OCI-LY3 (cell line): ENCODE measurements around the gene KRTAP19-1.
"Not testable (repeated sequence)": the region's sequence is repeated elsewhere in the genome, so short reads cannot be mapped to it uniquely, and the experiment has no call there.

Experiments
- H2AFZ ChIP-seq: fragments of 200-600, 300-600 bp; shearing (Covaris generic); 2 replicates; pipeline ENCODE4 v1.6.0; 2014; ENCODE audit warnings: antibody characterized with exemption, low read depth, low read length
- H3K27ac ChIP-seq: fragments of 200-600, 300-600 bp; sonication (generic); 2 replicates; pipeline ENCODE4 v1.5.1; 2014; ENCODE audit warnings: mild to moderate bottlenecking, low read length, moderate library complexity, mixed read lengths
- H3K27me3 ChIP-seq: fragments of 200-600, 300-600 bp; sonication (generic); 2 replicates; pipeline ENCODE4 v1.6.1; 2014; ENCODE audit warnings: low read depth, low read length, mixed read lengths
- H3K36me3 ChIP-seq: fragments of 200-600, 300-600 bp; sonication (generic); replicated peaks from 2 replicates; pipeline ENCODE3; 2014; ENCODE audit warnings: low read depth, low read length, mixed read lengths
- H3K4me1 ChIP-seq: fragments of 300-600, 200-600 bp; sonication (generic); 2 replicates; pipeline ENCODE4 v1.6.1; 2014; ENCODE audit warnings: low read length, mixed read lengths
- H3K4me2 ChIP-seq: fragments of 200-600, 300-600 bp; sonication (generic); 2 replicates; pipeline ENCODE4 v1.6.1; 2014; ENCODE audit warnings: low read length, mixed read lengths
- H3K4me3 ChIP-seq: fragments of 300-600, 200-600 bp; sonication (generic); 2 replicates; pipeline ENCODE4 v1.5.1; 2014; ENCODE audit warnings: antibody characterized with exemption, mild to moderate bottlenecking, low read length, moderate library complexity
- H3K79me2 ChIP-seq: fragments of 300-600, 200-600 bp; shearing (Covaris generic); 2 replicates; pipeline ENCODE4 v1.6.1; 2014; ENCODE audit warnings: mild to moderate bottlenecking, low read length, mixed read lengths
- H3K9ac ChIP-seq: fragments of 300-600, 200-600 bp; shearing (Covaris generic); 2 replicates; pipeline ENCODE4 v1.6.0; 2014; ENCODE audit warnings: mild to moderate bottlenecking, low read length, moderate library complexity
- H3K9me3 ChIP-seq: fragments of 200-600, 300-600 bp; shearing (Covaris generic); 2 replicates; pipeline ENCODE4 v1.6.1; 2014; ENCODE audit warnings: low read length, mixed read lengths; ENCODE audit not compliant: insufficient read depth
- H4K20me1 ChIP-seq: fragments of 200-600, 300-600 bp; sonication (generic); 2 replicates; pipeline ENCODE4 v1.6.1; 2016; ENCODE audit warnings: low read length, mixed read lengths; ENCODE audit not compliant: insufficient read depth
- EZH2phosphoT487 ChIP-seq: fragments of 200-600 bp; shearing (Covaris generic); IDR thresholded peaks from 2 replicates; pipeline ENCODE4 v1.6.1; 2018; ENCODE audit warnings: antibody characterized with exemption, mixed run types, low read depth
- TF ChIP-seq, protein P1 (sequence below): fragments of 200-600, 300-600 bp; sonication (generic); IDR thresholded peaks from 2 replicates; pipeline ENCODE4 v1.5.1; 2014; ENCODE audit warnings: antibody characterized with exemption, low read length, low read depth

KRTAP19-1 gene

DNA sequence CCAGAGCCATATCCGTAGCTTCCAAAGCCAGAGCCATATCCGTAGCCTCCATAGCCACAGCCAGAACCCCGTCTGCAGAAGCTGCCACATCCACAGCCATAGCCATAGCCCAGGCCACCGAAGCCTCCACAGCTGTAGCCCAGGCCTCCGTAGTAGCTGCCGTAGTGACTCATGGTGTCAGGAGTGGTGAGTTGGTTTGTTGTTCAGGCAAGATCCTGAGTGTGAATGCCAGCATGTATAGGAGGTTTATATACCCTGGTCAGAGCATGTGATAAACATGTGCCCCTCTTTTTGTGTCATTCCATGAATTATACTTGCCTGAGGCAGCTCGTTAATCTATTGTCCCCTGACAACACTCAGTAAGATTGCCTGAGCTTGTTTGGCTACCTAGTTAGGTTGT lies at the start of gene KRTAP19-1:
Gene KRTAP19-1, minus strand, starts transcription at position 223 of the 400 bp plus-strand sequence. Its CDS starts 50 bp downstream, at position 173.
- Histone ChIP-seq H2AFZ (no peak within 1 kb of the TSS), H3K9me3 (no peaks in the 10 kb centered on the region)
- TF ChIP-seq, protein P1, sequence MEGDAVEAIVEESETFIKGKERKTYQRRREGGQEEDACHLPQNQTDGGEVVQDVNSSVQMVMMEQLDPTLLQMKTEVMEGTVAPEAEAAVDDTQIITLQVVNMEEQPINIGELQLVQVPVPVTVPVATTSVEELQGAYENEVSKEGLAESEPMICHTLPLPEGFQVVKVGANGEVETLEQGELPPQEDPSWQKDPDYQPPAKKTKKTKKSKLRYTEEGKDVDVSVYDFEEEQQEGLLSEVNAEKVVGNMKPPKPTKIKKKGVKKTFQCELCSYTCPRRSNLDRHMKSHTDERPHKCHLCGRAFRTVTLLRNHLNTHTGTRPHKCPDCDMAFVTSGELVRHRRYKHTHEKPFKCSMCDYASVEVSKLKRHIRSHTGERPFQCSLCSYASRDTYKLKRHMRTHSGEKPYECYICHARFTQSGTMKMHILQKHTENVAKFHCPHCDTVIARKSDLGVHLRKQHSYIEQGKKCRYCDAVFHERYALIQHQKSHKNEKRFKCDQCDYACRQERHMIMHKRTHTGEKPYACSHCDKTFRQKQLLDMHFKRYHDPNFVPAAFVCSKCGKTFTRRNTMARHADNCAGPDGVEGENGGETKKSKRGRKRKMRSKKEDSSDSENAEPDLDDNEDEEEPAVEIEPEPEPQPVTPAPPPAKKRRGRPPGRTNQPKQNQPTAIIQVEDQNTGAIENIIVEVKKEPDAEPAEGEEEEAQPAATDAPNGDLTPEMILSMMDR, result no peak
- TF ChIP-seq EZH2phosphoT487, result no peak

GRCh38 chr21:30518876-30519275 lies 38.7 kb upstream of the KRTAP19-1 start:
- no peak overlapping the region for H3K27ac ChIP-seq
- TF ChIP-seq, protein P1, result no peak
- TF ChIP-seq EZH2phosphoT487, result no peak
- H3K4me1 ChIP-seq, result no peaks in the 10 kb centered on the region
- H3K79me2 ChIP-seq, result no peaks in the 10 kb centered on the region
- H3K9ac ChIP-seq, result no peak overlapping the region
- H2AFZ ChIP-seq, result no peak overlapping the region
- no peak overlapping the region for H3K4me2 ChIP-seq
- H3K4me3 ChIP-seq, result no peak overlapping the region
- no peaks in the 10 kb centered on the region for H3K36me3 ChIP-seq
- no peaks in the 10 kb centered on the region for H4K20me1 ChIP-seq
- no peaks in the 10 kb centered on the region for H3K27me3 ChIP-seq
- H3K9me3 ChIP-seq, result no peaks in the 10 kb centered on the region

More for the DNA sequence above, at the start of gene KRTAP19-1:
- H3K27me3 ChIP-seq, result no peaks in the 10 kb centered on the region
- no peak within 1 kb of the TSS for H3K4me2 ChIP-seq
- no peaks in the 10 kb centered on the region for H3K4me1 ChIP-seq
- no peaks in the 10 kb centered on the region for H3K36me3 ChIP-seq
- H3K4me3 ChIP-seq, result no peak within 1 kb of the TSS
- H3K9ac ChIP-seq, result no peak within 1 kb of the TSS
- H3K79me2 ChIP-seq, result no peaks in the 10 kb centered on the region
- no peak within 1 kb of the TSS for H3K27ac ChIP-seq
- no peaks in the 10 kb centered on the region for H4K20me1 ChIP-seq

DNA sequence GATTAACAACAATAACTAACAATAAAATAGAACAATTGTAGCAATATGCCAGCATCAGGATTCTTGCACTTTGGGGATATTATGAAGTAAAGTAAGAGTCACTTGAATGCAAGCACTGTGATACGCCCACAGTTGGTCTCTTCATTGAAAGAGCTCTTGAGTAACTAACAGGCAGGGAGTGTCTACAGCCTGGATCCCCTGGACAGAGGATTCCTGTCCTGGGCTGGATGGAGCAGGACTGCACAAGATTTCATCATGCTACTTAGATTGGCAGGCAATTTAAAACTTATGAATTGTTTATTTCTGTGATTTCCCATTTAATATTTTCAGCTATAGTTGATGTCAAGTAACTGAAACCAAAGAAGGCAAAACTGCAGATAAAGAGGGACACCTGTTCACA lies 35.5 kb upstream of the KRTAP19-1 start:
- Histone ChIP-seq H3K27me3 (no peaks in the 10 kb centered on the region), H3K9ac (no peak overlapping the region)

GRCh38 chr21:30505621-30506205 lies 25.5 kb upstream of the KRTAP19-1 start:
- H3K4me3 ChIP-seq, H3K4me2 ChIP-seq, H3K79me2 ChIP-seq, H2AFZ ChIP-seq, H3K4me1 ChIP-seq, H3K27ac ChIP-seq, H4K20me1 ChIP-seq, H3K9ac ChIP-seq, H3K9me3 ChIP-seq, H3K27me3 ChIP-seq, H3K36me3 ChIP-seq: not testable (repeated sequence)
- TF ChIP-seq, protein P1, result peak; percentile 60

More for the DNA sequence above, 35.5 kb upstream of the KRTAP19-1 start:
- Histone ChIP-seq H3K27ac (no peak overlapping the region), H2AFZ (no peak overlapping the region), H3K4me3 (no peak overlapping the region), H3K9me3 (no peaks in the 10 kb centered on the region), H3K79me2 (no peaks in the 10 kb centered on the region), H3K4me2 (no peak overlapping the region), H3K4me1 (no peaks in the 10 kb centered on the region), H3K36me3 (no peaks in the 10 kb centered on the region), H4K20me1 (no peaks in the 10 kb centered on the region)
- TF ChIP-seq, protein P1, result no peak
- TF ChIP-seq EZH2phosphoT487, result no peak
